H1 (cell line): ENCODE data around the gene LRRC2. TPM values are rescaled to one million over a fixed set of nuclear protein-coding genes. Genes with fewer than 3 reads are reported as not detected.

Source experiments
- CTCF ChIA-PET: fragments of 300-600 bp; sonication (Branson Sonifier 250); formaldehyde crosslinking; loops from one replicate; lab custom pipeline; 2021; ENCODE audit not compliant: partially characterized antibody; lab: Charles Lee
- POLR2A ChIA-PET: fragments of 300-600 bp; sonication (Branson Sonifier 250); formaldehyde crosslinking; loops from one replicate; lab custom pipeline; 2021; ENCODE audit warnings: inconsistent platforms; ENCODE audit not compliant: partially characterized antibody; lab: Charles Lee
- DNase-seq, 2 experiments: peaks; one replicate each; pipeline versions ENCODE4 v3.0.0 to v3.0.0-alpha.2; 2010 to 2022; ENCODE audit warnings: low spot score in 2 of 2, low read depth in 1 of 2, mixed read lengths in 1 of 2
- FAIRE-seq: peaks from 2 replicates; lab custom pipeline; 2011; peaks lifted over from hg19 to GRCh38; lab: Jason Lieb, UNC
- H2AFZ ChIP-seq: 2 replicates; pipeline ENCODE4 v1.8.1; 2012; ENCODE audit warnings: low read length, inconsistent platforms
- H2AK5ac ChIP-seq: 2 replicates; pipeline ENCODE4 v1.6.1; 2013; ENCODE audit warnings: low read depth, low read length
- H2BK120ac ChIP-seq: replicated peaks from 2 replicates; pipeline ENCODE3; 2013; ENCODE audit warnings: low read depth, low read length, inconsistent platforms
- H2BK12ac ChIP-seq: 2 replicates; pipeline ENCODE4 v1.6.1; 2013; ENCODE audit warnings: low read depth, low read length
- H2BK15ac ChIP-seq: 2 replicates; pipeline ENCODE4 v1.6.1; 2013; ENCODE audit warnings: low read length
- H2BK20ac ChIP-seq: 2 replicates; pipeline ENCODE4 v1.6.1; 2013; ENCODE audit warnings: low read length
- H2BK5ac ChIP-seq: 2 replicates; pipeline ENCODE4 v1.6.1; 2013; ENCODE audit warnings: low read depth, low read length
- H3K14ac ChIP-seq: 2 replicates; pipeline ENCODE4 v1.6.1; 2013; ENCODE audit warnings: inconsistent platforms; ENCODE audit not compliant: insufficient read length
- H3K18ac ChIP-seq: 2 replicates; pipeline ENCODE4 v1.6.1; 2013; ENCODE audit warnings: low read length; ENCODE audit errors: extremely low read depth
- H3K23ac ChIP-seq: 2 replicates; pipeline ENCODE4 v1.6.1; 2013; ENCODE audit warnings: inconsistent platforms; ENCODE audit not compliant: insufficient read length
- H3K23me2 ChIP-seq: 2 replicates; pipeline ENCODE4 v1.6.1; 2013; ENCODE audit warnings: low read depth, low read length
- H3K27ac ChIP-seq: 2 replicates; pipeline ENCODE4 v1.6.1; 2011; ENCODE audit warnings: low read depth, low read length, inconsistent platforms
- H3K27me3 ChIP-seq, 4 experiments: replicated peaks in 1 of 4; 1 replicate in 1 of 4; 2 replicates in 3 of 4; pipeline versions ENCODE4 v1.6.1 to v1.8.1; 2011 to 2013; ENCODE audit warnings: low read length in 3 of 4, mild to moderate bottlenecking in 3 of 4, inconsistent platforms in 2 of 4, mixed read lengths in 2 of 4, moderate library complexity in 1 of 4; ENCODE audit not compliant: control insufficient read depth in 3 of 4, insufficient read depth in 3 of 4; ENCODE audit errors: extremely low read depth in 1 of 4
- H3K36me3 ChIP-seq, 4 experiments: 2 replicates each; pipeline versions ENCODE4 v1.6.1 to v1.8.1; 2011 to 2013; ENCODE audit warnings: mild to moderate bottlenecking in 4 of 4, low read length in 3 of 4, moderate library complexity in 2 of 4, control low read depth in 1 of 4, inconsistent platforms in 1 of 4; ENCODE audit not compliant: insufficient read depth in 4 of 4, control insufficient read depth in 2 of 4
- H3K4ac ChIP-seq: replicated peaks from 2 replicates; pipeline ENCODE3; 2013; ENCODE audit warnings: low read length, low read depth, mixed read lengths, inconsistent platforms; ENCODE audit not compliant: insufficient read length
- H3K4me1 ChIP-seq, 4 experiments: replicated peaks in 1 of 4; 1 replicate in 1 of 4; 2 replicates in 3 of 4; pipeline versions ENCODE4 v1.6.1 to v1.8.1; 2011 to 2013; ENCODE audit warnings: low read length in 3 of 4, inconsistent platforms in 2 of 4, mixed read lengths in 1 of 4; ENCODE audit not compliant: insufficient read depth in 4 of 4, control insufficient read depth in 3 of 4
- H3K4me2 ChIP-seq, 2 experiments: 2 replicates each; pipeline versions ENCODE4 v1.6.1 to v1.8.1; 2011 to 2013; ENCODE audit warnings: low read depth in 2 of 2, low read length in 2 of 2, control low read depth in 1 of 2, inconsistent platforms in 1 of 2, mild to moderate bottlenecking in 1 of 2; ENCODE audit not compliant: insufficient read depth in 1 of 2
- H3K4me3 ChIP-seq, 4 experiments: fragments of 200-600, 300-600 bp in 1 of 4; sonication (generic), shearing (Covaris generic), sonication (Bioruptor Twin) in 1 of 4; 2 replicates each; pipeline versions ENCODE4 v1.5.1 to v1.8.1; 2011 to 2016; ENCODE audit warnings: low read length in 4 of 4, low read depth in 3 of 4, control low read depth in 2 of 4, inconsistent platforms in 2 of 4, mild to moderate bottlenecking in 2 of 4, mixed read lengths in 1 of 4, moderate library complexity in 1 of 4; ENCODE audit not compliant: insufficient read depth in 2 of 4; ENCODE audit errors: extremely low read depth in 1 of 4
- H3K56ac ChIP-seq: replicated peaks from 2 replicates; pipeline ENCODE3; 2013; ENCODE audit warnings: low read depth, mild to moderate bottlenecking, mixed read lengths, low read length, inconsistent platforms; ENCODE audit not compliant: insufficient read length
- H3K79me1 ChIP-seq: 2 replicates; pipeline ENCODE4 v1.6.1; 2013; ENCODE audit warnings: low read depth, low read length, control low read depth
- H3K79me2 ChIP-seq, 2 experiments: 2 replicates each; pipeline versions ENCODE4 v1.6.1 to v1.8.1; 2012 to 2013; ENCODE audit warnings: low read length in 2 of 2, mild to moderate bottlenecking in 2 of 2, inconsistent platforms in 1 of 2; ENCODE audit not compliant: insufficient read depth in 2 of 2, control insufficient read depth in 1 of 2
- H3K9ac ChIP-seq, 4 experiments: replicated peaks in 1 of 4; 1 replicate in 1 of 4; 2 replicates in 3 of 4; pipeline versions ENCODE4 v1.6.1 to v1.8.1; 2011 to 2013; ENCODE audit warnings: low read depth in 3 of 4, low read length in 3 of 4, control low read depth in 2 of 4, mild to moderate bottlenecking in 2 of 4, moderate library complexity in 2 of 4, inconsistent platforms in 1 of 4; ENCODE audit errors: extremely low read depth in 1 of 4
- H3K9me3 ChIP-seq, 2 experiments: 2 replicates each; pipeline versions ENCODE4 v1.6.1 to v1.8.1; 2012 to 2013; ENCODE audit warnings: mild to moderate bottlenecking in 2 of 2, moderate library complexity in 2 of 2, control low read depth in 1 of 2, inconsistent platforms in 1 of 2, low read depth in 1 of 2, low read length in 1 of 2, mixed read lengths in 1 of 2; ENCODE audit not compliant: insufficient read depth in 2 of 2
- H4K20me1 ChIP-seq, 2 experiments: replicated peaks in 1 of 2; 2 replicates each; pipeline versions ENCODE3 to v1.8.1; 2011 to 2013; ENCODE audit warnings: inconsistent platforms in 2 of 2, low read length in 2 of 2, mild to moderate bottlenecking in 1 of 2; ENCODE audit not compliant: insufficient read depth in 2 of 2, control insufficient read depth in 1 of 2
- H4K5ac ChIP-seq: 2 replicates; pipeline ENCODE4 v1.6.1; 2013; ENCODE audit warnings: low read length, low read depth, mixed read lengths, inconsistent platforms; ENCODE audit not compliant: insufficient read length
- H4K8ac ChIP-seq: 2 replicates; pipeline ENCODE4 v1.8.0; 2013; ENCODE audit warnings: mild to moderate bottlenecking, moderate library complexity, low read length, inconsistent platforms; ENCODE audit not compliant: insufficient read depth; ENCODE audit errors: extremely low read depth
- H4K91ac ChIP-seq: replicated peaks from 2 replicates; pipeline ENCODE3; 2013; ENCODE audit warnings: low read length, mixed read lengths, inconsistent platforms; ENCODE audit not compliant: insufficient read length
- BCL11A ChIP-seq, 2 experiments: IDR thresholded peaks; one replicate each; pipeline ENCODE4 v1.6.1; 2011; ENCODE audit warnings: low read depth in 2 of 2, low read length in 2 of 2, mild to moderate bottlenecking in 2 of 2
- CTBP2 ChIP-seq: IDR thresholded peaks from 2 replicates; pipeline ENCODE4 v1.7.0; 2011; ENCODE audit warnings: borderline replicate concordance, mild to moderate bottlenecking, moderate library complexity, mixed read lengths, low read length; ENCODE audit not compliant: insufficient read depth, insufficient read length
- EP300 ChIP-seq, 2 experiments: IDR thresholded peaks; 1 replicate in 1 of 2; 2 replicates in 1 of 2; pipeline ENCODE4 v1.6.1; 2011 to 2012; ENCODE audit warnings: low read depth in 2 of 2, low read length in 2 of 2, mild to moderate bottlenecking in 2 of 2, borderline replicate concordance in 1 of 2, inconsistent platforms in 1 of 2, moderate library complexity in 1 of 2
- HDAC2 ChIP-seq, 2 experiments: fragments of 300-600 bp in 1 of 2; sonication (generic) in 1 of 2; IDR thresholded peaks; 2 replicates each; pipeline ENCODE4 v1.6.1; 2011 to 2012; ENCODE audit warnings: low read depth in 2 of 2, low read length in 2 of 2, mild to moderate bottlenecking in 2 of 2, moderate library complexity in 2 of 2, borderline replicate concordance in 1 of 2, inconsistent platforms in 1 of 2
- JUND ChIP-seq: IDR thresholded peaks from 2 replicates; pipeline ENCODE4 v1.6.1; 2011; ENCODE audit warnings: mild to moderate bottlenecking, improper control_type of control experiment, low read length
- KDM5A ChIP-seq: fragments of 200-600 bp; IDR thresholded peaks from 2 replicates; pipeline ENCODE4 v1.7.1; 2012; ENCODE audit warnings: mild to moderate bottlenecking, low read length, inconsistent platforms, mixed read lengths
- RAD21 ChIP-seq, 2 experiments: IDR thresholded peaks in 1 of 2; conservative IDR thresholded peaks in 1 of 2; 2 replicates each; pipeline ENCODE4 v1.6.1; 2011; ENCODE audit warnings: low read depth in 2 of 2, low read length in 2 of 2, improper control_type of control experiment in 1 of 2, inconsistent platforms in 1 of 2, mild to moderate bottlenecking in 1 of 2, moderate library complexity in 1 of 2
- RNF2 ChIP-seq: fragments of 200-900, 300-1000 bp; sonication (generic); IDR thresholded peaks from 2 replicates; pipeline ENCODE4 v1.7.1; 2016; ENCODE audit warnings: borderline replicate concordance, low read depth, mild to moderate bottlenecking, antibody characterized with exemption, low read length; ENCODE audit not compliant: poor library complexity, severe bottlenecking; ENCODE audit errors: missing control alignments
- SIX5 ChIP-seq: IDR thresholded peaks from 2 replicates; pipeline ENCODE4 v1.6.1; 2011; ENCODE audit warnings: mild to moderate bottlenecking, low read depth, low read length
- SP4 ChIP-seq: IDR thresholded peaks from 2 replicates; pipeline ENCODE4 v1.6.1; 2012; ENCODE audit warnings: low read length, inconsistent platforms
- TBP ChIP-seq: IDR thresholded peaks from 2 replicates; pipeline ENCODE4 v1.6.1; 2011; ENCODE audit warnings: low read depth, low read length, improper control_type of control experiment
- WGBS, 2 experiments: shearing (Covaris generic) in 1 of 2; methylation state at CpG; one replicate each; pipeline versions ENCODE4 v1.1.6 to v1.1.7; 2013 to 2015; ENCODE audit warnings: low lambda C conversion rate in 2 of 2, mixed read lengths in 2 of 2, inconsistent platforms in 1 of 2, low coverage in 1 of 2, missing lambda C conversion rate in 1 of 2; ENCODE audit not compliant: insufficient replicate concordance in 2 of 2, insufficient coverage in 1 of 2, insufficient read length in 1 of 2; ENCODE audit errors: extremely low coverage in 1 of 2, missing lambda C conversion rate in 1 of 2; 5-methylcytosine and 5-hydroxymethylcytosine counted together
- polyA plus RNA-seq, 7 experiments: library from polyadenylated mRNA; depleted of rRNA in 3 of 7; stranded (reverse) in 5 of 7; unstranded in 2 of 7; fragments of >200 nt in 5 of 7; fragments of 200-250 nt in 2 of 7; gene quantifications; 1 replicate in 5 of 7; 2 replicates in 1 of 7; 4 replicates in 1 of 7; pipeline versions ENCODE4 v1.2.1 to v1.2.3, GENCODE V29; 2011 to 2013; ENCODE audit warnings: missing spikeins in 2 of 7, mixed read lengths in 2 of 7
- total RNA-seq: library from RNA; stranded (reverse); fragmentation: NEBNext Ultra II Directional; extraction: Animal tissue kit (Norgen Biotek cat#: 25700); gene quantifications from 2 replicates; pipeline ENCODE4 v1.2.1, GENCODE V29; 2021
- TF ChIP-seq, protein P1 (sequence below): IDR thresholded peaks from 2 replicates; pipeline ENCODE4 v1.6.1; 2012; ENCODE audit warnings: inconsistent platforms

LRRC2 gene
- total and polyA plus RNA-seq, 2 of the 8 experiments (the other 6 are each of a cell fraction or from before 2014, with no cell fraction given), result 1.4 to 6.4 TPM

DNA sequence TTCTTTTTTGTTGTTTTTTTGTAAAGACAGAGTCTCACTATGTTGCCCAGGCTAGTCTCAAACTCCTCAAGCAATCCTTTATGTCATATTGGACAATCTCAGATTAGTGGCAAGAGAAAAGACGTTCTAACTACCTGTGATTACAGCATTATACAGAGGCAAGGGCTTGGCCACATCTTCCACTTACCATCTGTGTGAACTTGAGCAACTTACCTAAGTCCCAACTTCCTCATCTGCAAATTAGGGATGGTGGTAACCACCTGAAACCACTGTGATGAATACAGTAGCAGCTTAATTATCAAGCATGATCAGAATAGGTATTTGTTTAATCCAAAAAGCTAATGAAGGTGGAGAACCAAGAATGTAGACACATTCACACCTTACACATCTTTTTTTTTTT lies 16.1 kb downstream of the LRRC2 start:
- Histone ChIP-seq H3K4me3 (no peak overlapping the region), H3K56ac (no peak overlapping the region), H3K4ac (no peak overlapping the region), H3K23ac (no peak overlapping the region), H4K20me1 (no peaks in the 10 kb centered on the region), H2BK5ac (peak overlapping the region; percentile 12; the same call in 1 of the 2 replicates), H3K23me2 (no peaks in the 10 kb centered on the region), H2BK120ac (no peak overlapping the region), H4K91ac (no peak overlapping the region), H3K79me2 (no peaks in the 10 kb centered on the region; a peak in 1 of 4 replicates), H3K4me1 (peaks cover 9 to 15% (median 11%) of the 10 kb centered on the region in 4 experiments), H3K18ac (peak overlapping the region; percentile 11; the same call in 1 of the 2 replicates), H3K27ac (no peak overlapping the region), H3K36me3 (peaks cover 0 to 10% (median 3%) of the 10 kb centered on the region in 4 experiments; a peak in 2 of 8 replicates), H3K27me3 (no peaks in the 10 kb centered on the region), H3K79me1 (no peaks in the 10 kb centered on the region), H2AK5ac (0 out of 2 replicates have a peak overlapping the region, but pooled peaks have one; percentile 61), H3K9me3 (peaks cover 13 to 18% of the 10 kb centered on the region in 2 experiments), H2BK20ac (peak overlapping the region; percentile 19; the same call in 1 of the 2 replicates), H2AFZ (no peak overlapping the region), H3K4me2 (no peak overlapping the region), H2BK12ac (no peak overlapping the region), H4K8ac (no peak overlapping the region), H2BK15ac (no peak overlapping the region; the same call in 1 of the 2 replicates), H4K5ac (no peak overlapping the region), H3K14ac (no peak overlapping the region), H3K9ac (no peak overlapping the region)
- ChIA-PET POLR2A (interaction anchor here (0.9 to 8.3 kb wide), 9 partner anchors 10 to 65 kb away, joined by 3 to 145 read pairs (median 5); a partner anchor contains a TSS), CTCF (interaction anchor here (1.0 to 2.2 kb wide), 9 partner anchors 9 to 100 kb away, joined by 3 to 9 read pairs (median 4); partner anchors contain the start of gene RTP3)
- WGBS, 2 experiments, result 76% methylated on average over 1 of the region's 1 CpG; no CpG with 5 or more reads in 1 of the 2 experiments
- FAIRE-seq, result no peak
- no peak for DNase-seq
- TF ChIP-seq KDM5A, result no peak
- TF ChIP-seq SIX5, result no peak
- TF ChIP-seq BCL11A (IDR thresholded peaks at IDR 0.05; ENCODE audit: low read depth in 2 of 2, low read length in 2 of 2), result no peak
- TF ChIP-seq EP300 (IDR thresholded peaks at IDR 0.05; ENCODE audit: borderline replicate concordance in 1 of 2, low read depth in 2 of 2, low read length in 2 of 2), result no peak
- TF ChIP-seq, protein P1, sequence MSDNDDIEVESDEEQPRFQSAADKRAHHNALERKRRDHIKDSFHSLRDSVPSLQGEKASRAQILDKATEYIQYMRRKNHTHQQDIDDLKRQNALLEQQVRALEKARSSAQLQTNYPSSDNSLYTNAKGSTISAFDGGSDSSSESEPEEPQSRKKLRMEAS, result no peak
- no peak for TF ChIP-seq HDAC2 (IDR thresholded peaks at IDR 0.05; ENCODE audit: borderline replicate concordance in 1 of 2, low read depth in 2 of 2, low read length in 2 of 2)
- no peak for TF ChIP-seq CTBP2
- TF ChIP-seq RNF2, result no peak
- TF ChIP-seq SP4, result no peak
- no peak for TF ChIP-seq TBP
- TF ChIP-seq RAD21 (IDR thresholded peaks at IDR 0.05 in 1 of 2, conservative IDR thresholded peaks at IDR 0.05 in 1 of 2; ENCODE audit: low read depth in 2 of 2, low read length in 2 of 2), result no peak
- TF ChIP-seq JUND, result no peak
